ENCODE results near the gene RRP15. TPM values are rescaled to one million over a fixed set of nuclear protein-coding genes. Genes with fewer than 3 reads are reported as not detected.

The RRP15 gene
- polyA plus RNA-seq, 1 experiment = 7.9 TPM

- CTCF ChIA-PET = interaction anchor here (1.0 kb wide), 1 partner anchor 697 kb away, joined by 4 read pairs; no protein-coding TSS in a partner anchor
- H3K4me3 ChIP-seq (ENCODE audit: low read depth, low read length) = no peak overlapping the region
- H3K9me3 ChIP-seq (ENCODE audit: control insufficient read depth, insufficient read depth, low read length) = no peaks in the 10 kb centered on the region
- TF ChIP-seq CTCF (IDR thresholded peaks at IDR 0.05; ENCODE audit: low read depth, low read length) = no peak
- H3K27me3 ChIP-seq (ENCODE audit: control insufficient read depth, insufficient read depth, low read length) = no peaks in the 10 kb centered on the region
- DNase-seq (ENCODE audit: low read depth, low spot score) = no peak
- POLR2A ChIA-PET = interaction anchor here (1.4 kb wide), 1 partner anchor 25 kb away, joined by 4 read pairs; the partner anchor contains the start of gene TGFB2
- H3K27ac ChIP-seq (ENCODE audit: low read depth, low read length) = peak overlapping the region; percentile 77
Measured at GRCh38 chr1:218369688-218370511, 84.8 kb downstream of the RRP15 start.

GRCh38 chr1:218371927-218372672 is 87.0 kb downstream of the RRP15 start:
- no peak overlapping the region for H3K4me3 ChIP-seq (ENCODE audit: low read depth, low read length)
- ChIA-PET POLR2A (interaction anchor here (0.7 kb wide), 1 partner anchor 27 kb away, joined by 5 read pairs; the partner anchor contains the start of gene TGFB2), CTCF (interaction anchor here (1.3 kb wide), 1 partner anchor 11 kb away, joined by 4 read pairs; no protein-coding TSS in a partner anchor)
- no peak for TF ChIP-seq CTCF (IDR thresholded peaks at IDR 0.05; ENCODE audit: low read depth, low read length)
- no peak for DNase-seq (ENCODE audit: low read depth, low spot score)
- no peaks in the 10 kb centered on the region for H3K27me3 ChIP-seq (ENCODE audit: control insufficient read depth, insufficient read depth, low read length)
- H3K27ac ChIP-seq (ENCODE audit: low read depth, low read length) = no peak overlapping the region
- no peaks in the 10 kb centered on the region for H3K9me3 ChIP-seq (ENCODE audit: control insufficient read depth, insufficient read depth, low read length)

GRCh38 chr1:218374401-218375353 is 89.6 kb downstream of the RRP15 start:
- Histone ChIP-seq H3K27me3 (ENCODE audit: control insufficient read depth, insufficient read depth, low read length) (no peaks in the 10 kb centered on the region), H3K27ac (ENCODE audit: low read depth, low read length) (no peak overlapping the region), H3K9me3 (ENCODE audit: control insufficient read depth, insufficient read depth, low read length) (0 out of 2 replicates have a peak, but pooled peaks cover 3% of the 10 kb centered on the region), H3K4me3 (ENCODE audit: low read depth, low read length) (no peak overlapping the region)
- no peak for TF ChIP-seq CTCF (IDR thresholded peaks at IDR 0.05; ENCODE audit: low read depth, low read length)
- POLR2A ChIA-PET = no interaction called here
- no peak for DNase-seq (ENCODE audit: low read depth, low spot score)
- CTCF ChIA-PET = interaction anchor here (1.6 kb wide), 1 partner anchor 45 kb away, joined by 5 read pairs; no protein-coding TSS in a partner anchor

- POLR2A ChIA-PET = interaction anchor here (0.6 to 1.3 kb wide), 5 partner anchors 14 to 342 kb away, joined by 3 to 5 read pairs (median 3); partner anchors contain the start of gene TGFB2
- peak overlapping the region; percentile 34; the same call in 1 of the 2 replicates for H3K4me3 ChIP-seq (ENCODE audit: low read depth, low read length)
- H3K27ac ChIP-seq (ENCODE audit: low read depth, low read length) = peak overlapping the region; percentile 87
- no peaks in the 10 kb centered on the region for H3K27me3 ChIP-seq (ENCODE audit: control insufficient read depth, insufficient read depth, low read length)
- CTCF ChIA-PET = interaction anchor here (0.8 to 1.0 kb wide), 4 partner anchors 10 to 690 kb away, joined by 3 read pairs; no protein-coding TSS in a partner anchor
- 0 out of 2 replicates have a peak, but pooled peaks cover 3% of the 10 kb centered on the region for H3K9me3 ChIP-seq (ENCODE audit: control insufficient read depth, insufficient read depth, low read length)
- DNase-seq (ENCODE audit: low read depth, low spot score) = no peak
- TF ChIP-seq CTCF (IDR thresholded peaks at IDR 0.05; ENCODE audit: low read depth, low read length) = no peak
Measured at GRCh38 chr1:218376722-218377121, 91.6 kb downstream of the RRP15 start.
